Stimulated activated CD8-positive, alpha-beta memory T cell treated with anti-CD3 and anti-CD28 coated beads, Interleukin-15, amount 100 ng/mL, for 48 hours (primary cell): ENCODE data around the gene DLGAP1.

Experiments used
- DNase-seq, 2 donors: peaks; one replicate each; pipeline ENCODE4 v3.0.0-alpha.2; 2020; ENCODE audit warnings: low read depth in 2 of 2

DLGAP1 gene

DNA sequence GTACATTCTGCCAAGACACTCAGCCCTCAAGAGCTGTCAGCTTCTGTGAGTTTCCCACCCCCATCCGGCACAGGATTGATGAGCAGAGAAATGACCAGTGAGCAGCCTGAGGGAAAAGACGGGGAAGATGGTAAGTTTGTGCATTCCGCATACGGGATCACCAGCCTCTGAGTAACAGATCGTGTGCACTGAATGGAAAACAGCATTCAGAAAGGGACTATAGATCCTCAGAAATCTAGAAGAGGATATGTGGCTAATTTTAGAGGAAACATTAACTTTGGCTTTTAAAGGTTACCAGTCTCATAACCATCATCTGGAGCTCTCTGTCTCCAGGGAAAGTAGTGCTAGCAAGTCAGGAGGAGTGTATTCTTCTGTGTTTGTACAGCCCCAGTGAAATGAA is 679.1 kb downstream of the DLGAP1 start:
- no peak for DNase-seq

DNA sequence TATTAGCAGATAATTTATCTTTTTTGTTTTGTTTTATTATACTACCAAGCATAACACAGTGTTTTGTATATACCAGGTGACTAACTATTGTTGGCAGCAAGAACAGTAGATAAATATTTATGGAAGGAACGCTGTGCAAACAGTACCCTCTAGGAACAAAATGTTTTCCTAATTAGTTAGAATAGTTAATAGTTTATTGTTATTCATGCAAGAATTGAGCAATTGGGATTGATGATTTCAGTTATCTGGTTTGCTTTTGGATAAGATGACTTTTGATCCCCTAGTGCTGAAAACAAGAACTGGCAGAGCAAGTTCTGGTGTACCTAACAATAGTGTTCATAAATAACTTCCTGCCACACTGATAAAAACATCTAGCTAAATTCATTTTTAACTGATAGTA is 681.8 kb downstream of the DLGAP1 start:
- DNase-seq = no peak

GRCh38 chr18:3771121-3771971 is 683.8 kb downstream of the DLGAP1 start:
- peak; percentile 65 to 66 for DNase-seq

DNA sequence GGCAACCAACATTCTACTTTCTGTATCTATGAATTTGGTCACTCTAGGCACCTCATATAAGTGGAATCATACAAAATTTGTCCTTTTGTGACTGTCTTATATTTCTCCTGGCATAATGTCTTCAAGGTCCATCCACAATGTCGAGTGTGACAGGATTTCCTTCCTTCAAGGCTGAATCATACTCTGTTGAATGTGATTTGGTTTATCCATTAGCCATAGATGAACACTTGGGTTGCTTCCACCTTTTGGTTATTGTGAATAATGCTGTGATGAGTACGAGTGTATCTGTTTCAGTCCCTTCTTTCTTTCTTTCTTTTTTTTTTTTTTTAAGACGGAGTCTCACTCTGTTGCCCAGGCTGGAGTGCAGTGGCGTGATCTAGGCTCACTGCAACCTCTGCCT is 693.8 kb downstream of the DLGAP1 start:
- DNase-seq = no peak

DNA sequence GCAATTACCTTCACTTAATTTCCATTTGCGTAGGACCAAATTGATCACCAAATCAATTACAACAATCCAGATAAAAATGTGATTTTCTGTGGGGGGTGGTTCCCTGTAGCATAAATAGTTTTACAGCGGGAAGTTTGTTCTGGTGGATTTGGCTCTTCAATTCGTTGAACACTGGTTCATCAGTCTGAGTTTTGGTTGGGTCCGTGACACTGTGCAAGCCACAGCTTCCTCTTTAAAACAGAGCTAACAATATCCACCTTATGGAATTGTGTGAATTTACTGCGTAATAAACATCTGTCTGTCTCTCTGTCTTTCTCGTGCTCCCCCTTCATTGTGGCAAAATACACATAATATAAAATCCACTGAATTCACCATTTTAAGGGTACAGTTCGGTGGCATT is 694.4 kb downstream of the DLGAP1 start:
- no peak for DNase-seq

GRCh38 chr18:3759099-3759498 is 696.0 kb downstream of the DLGAP1 start:
- no peak for DNase-seq

DNA sequence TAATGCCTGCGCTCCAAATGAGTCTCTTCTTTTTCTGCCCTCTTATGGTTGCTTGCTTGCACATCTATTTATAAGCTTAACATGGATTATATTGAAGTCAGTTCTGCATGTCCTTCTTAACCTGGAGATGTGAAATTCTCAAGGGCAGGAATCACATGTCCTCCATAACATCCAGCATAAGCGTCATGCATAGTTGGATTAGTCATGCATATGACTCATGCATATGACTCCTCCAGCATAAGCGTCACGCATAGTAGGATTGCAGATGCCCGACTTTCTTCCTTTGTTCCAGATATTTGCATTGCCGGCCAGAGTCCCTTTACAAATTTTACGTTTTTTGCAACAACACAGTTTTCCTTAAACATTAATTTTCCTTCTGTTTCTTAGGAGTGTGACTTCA is 696.6 kb downstream of the DLGAP1 start:
- DNase-seq = no peak

GRCh38 chr18:3757361-3757760 is 697.7 kb downstream of the DLGAP1 start:
- DNase-seq = no peak

GRCh38 chr18:3753106-3753505 is 702.0 kb downstream of the DLGAP1 start:
- no peak for DNase-seq

- no peak for DNase-seq
Observed at GRCh38 chr18:3748086-3748485, 707.0 kb downstream of the DLGAP1 start.

- DNase-seq = no peak
Observed at GRCh38 chr18:3747176-3747973, 707.7 kb downstream of the DLGAP1 start.

DNA sequence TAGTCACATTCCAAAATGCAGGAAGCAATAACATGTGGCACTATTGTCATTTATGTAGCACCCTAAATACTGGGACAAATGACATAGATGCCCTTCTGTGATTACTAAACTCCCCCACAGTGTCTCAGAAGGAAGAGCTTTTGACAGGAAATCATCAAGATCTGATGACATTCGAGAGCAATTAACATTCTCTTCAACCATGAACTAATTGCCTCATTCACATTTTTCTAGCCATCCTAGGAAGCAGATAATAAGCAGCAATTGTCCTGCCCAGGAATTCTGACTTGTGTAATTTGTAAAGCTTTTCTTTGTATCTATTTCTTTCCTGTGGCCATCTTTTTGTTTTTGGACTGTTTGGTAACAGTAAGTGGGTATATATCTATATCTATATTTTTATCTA is 712.6 kb downstream of the DLGAP1 start:
- DNase-seq = no peak

- no peak for DNase-seq
Observed at GRCh38 chr18:3741333-3741732, 713.8 kb downstream of the DLGAP1 start.

DNA sequence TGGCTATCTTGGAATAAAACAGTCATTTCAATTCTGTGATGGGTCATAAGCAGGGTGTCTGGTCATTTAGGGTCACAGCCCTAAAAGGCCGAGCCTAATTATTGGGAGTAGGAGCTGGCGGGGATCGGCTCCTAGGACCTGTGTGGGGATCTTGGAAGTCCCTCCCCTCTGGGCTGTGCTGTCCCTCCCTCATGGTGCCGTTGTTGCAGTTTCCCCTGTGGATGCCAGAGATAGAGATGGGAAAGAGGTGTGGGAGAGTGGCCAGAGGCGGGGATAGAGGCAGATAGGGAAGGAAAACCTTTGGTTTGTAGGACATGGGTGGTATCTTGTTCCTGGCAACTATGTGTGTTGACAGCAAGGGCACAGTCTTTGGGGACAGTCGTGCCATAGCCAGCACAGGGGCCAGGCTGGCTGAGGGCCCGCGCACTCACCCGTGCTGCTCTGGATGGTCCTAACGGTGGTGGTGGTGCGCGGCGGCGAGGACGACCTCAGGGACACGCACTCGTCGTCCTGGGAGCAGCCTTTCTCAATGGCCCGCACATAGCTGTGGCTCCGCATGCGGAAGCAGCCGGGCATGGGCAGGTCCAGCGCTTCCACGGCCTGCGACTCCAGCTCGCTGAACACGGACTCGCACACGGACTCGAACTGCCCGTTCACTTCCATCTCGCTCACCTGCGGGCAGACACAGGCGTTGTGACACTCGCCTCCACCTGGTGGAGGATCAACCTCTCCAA is 726.2 kb downstream of the DLGAP1 start:
- no peak for DNase-seq

DNA sequence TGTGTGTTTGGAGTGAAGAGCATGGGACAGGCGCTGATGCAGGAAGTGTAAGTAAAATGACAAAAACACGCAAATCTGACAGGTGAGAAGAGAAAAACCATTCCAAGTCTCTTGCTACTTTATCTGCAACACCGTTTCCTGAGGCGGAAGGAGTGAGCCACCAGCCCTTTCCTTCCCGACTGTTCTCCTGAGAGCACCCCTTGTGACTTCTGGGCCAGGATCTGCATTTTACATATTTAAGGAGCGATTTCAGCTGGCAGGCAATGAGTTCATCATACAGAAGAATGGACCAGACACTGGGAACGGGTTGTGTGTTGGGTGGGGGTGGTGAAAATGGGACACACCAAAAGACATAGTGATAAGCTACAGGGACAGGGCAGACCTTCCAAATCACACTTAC is 727.8 kb downstream of the DLGAP1 start:
- no peak for DNase-seq

DNA sequence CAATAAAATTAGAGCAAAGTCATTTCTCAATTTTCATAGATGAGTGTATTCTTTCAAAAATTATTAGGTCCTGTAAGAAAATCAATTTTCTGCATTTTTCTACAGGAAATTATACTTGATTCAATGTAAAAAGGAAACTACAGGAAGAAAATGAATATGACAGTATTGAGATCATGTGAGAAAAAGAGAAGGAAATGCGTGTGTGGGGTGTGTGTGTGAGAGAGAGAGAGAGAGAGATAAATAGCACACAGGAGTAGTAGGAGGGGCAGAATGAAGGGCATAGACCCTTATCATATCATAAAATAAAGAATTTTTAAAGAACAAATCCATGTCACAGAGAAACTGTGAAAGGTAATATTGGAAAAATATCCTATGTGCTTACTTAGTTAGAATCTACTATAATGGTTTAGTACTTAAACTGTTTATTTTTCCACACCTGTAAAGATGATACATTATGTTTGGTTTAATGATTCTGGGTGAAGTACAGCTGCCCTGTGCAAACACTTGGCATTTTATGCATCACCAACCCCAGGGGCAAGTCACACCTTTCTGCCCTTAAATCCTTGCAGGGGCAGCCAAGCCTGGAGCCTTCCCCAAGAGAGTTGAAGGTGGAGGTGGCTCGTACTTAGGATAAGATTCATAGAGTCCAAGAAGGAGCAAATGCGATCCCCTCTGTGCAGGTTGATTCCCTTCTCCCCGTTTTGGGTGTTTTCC is 728.7 kb downstream of the DLGAP1 start:
- DNase-seq = no peak

- DNase-seq = no peak
Observed at GRCh38 chr18:3725115-3725514, 730.0 kb downstream of the DLGAP1 start.

- DNase-seq = no peak
Observed at GRCh38 chr18:3723554-3723953, 731.6 kb downstream of the DLGAP1 start.

DNA sequence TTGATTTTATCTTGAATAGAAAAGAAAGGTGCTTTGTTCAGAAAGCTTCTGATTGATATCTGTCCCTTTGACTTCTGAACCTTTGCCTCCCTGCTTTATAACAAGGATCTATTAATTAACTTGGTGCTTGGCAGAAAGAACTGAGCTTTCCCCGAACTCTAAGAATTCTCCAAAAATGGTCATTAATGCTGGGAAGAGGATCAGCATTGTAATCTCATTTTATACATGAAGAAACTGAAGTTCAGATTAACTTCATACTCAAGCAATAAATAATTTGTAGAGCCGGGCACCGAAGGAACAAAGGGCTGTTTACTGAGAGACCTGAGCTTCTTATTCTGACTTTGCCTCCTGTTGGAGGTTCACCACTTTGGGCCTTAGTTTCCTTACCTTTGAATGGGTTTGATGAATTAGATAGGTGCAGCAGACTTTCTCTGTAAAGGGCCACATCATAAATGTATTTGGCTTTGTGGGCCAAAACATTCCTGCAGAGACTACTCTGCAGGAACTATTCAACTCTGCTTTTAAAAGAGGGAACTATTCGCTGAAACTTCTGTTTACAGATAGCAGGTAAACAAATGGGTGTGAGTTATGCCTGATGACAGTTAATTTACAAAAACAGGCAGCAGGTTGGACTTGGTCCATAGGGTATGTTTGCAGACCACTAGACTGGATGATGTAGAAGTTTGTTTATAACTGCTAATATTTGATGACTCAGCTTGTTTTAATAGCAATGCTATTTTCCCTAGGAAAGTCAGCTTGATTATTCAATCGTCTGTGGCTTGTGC is 732.3 kb downstream of the DLGAP1 start:
- DNase-seq = no peak

- DNase-seq = no peak
Observed at GRCh38 chr18:3721771-3722648, 733.1 kb downstream of the DLGAP1 start.
